HCT116 (cell line): ENCODE data around the gene OGDHL. TPM values are rescaled to one million over a fixed set of nuclear protein-coding genes. Genes with fewer than 3 reads are reported as not detected.

ENCODE experiments used
- ATAC-seq: fragments of 200-7000 bp; cut with Tn5 transposase; 2 replicates; pipeline ENCODE4 v1.9.1; 2020; ENCODE audit warnings: mild to moderate bottlenecking, moderate library complexity
- BruUV-seq: library from RNA; stranded (reverse); fragments of 400-500 nt; replicated peaks from 2 replicates; lab custom pipeline; 2021; lab: Mats Ljungman, UMichigan
- CTCF ChIA-PET: fragments of 300-600 bp; sonication (Branson Sonifier 250); formaldehyde crosslinking; loops from one replicate; lab custom pipeline; 2021; ENCODE audit warnings: antibody characterized with exemption; lab: Charles Lee
- POLR2A ChIA-PET: fragments of 300-600, 350-600 bp; sonication (Branson Sonifier 250); formaldehyde crosslinking; loops from one replicate; lab custom pipeline; 2021; ENCODE audit warnings: antibody characterized with exemption; lab: Charles Lee
- RAD21 ChIA-PET, 2 experiments: fragments of 300-600 bp; sonication (Branson Sonifier 250); formaldehyde crosslinking; loops; one replicate each; lab custom pipeline; 2023; ENCODE audit warnings: low total read pairs in 2 of 2; ENCODE audit not compliant: uncharacterized antibody in 2 of 2, unreplicated experiment in 2 of 2, low non-redundant PET in 1 of 2; lab: Charles Lee
- DNase-seq: peaks from one replicate; pipeline ENCODE4 v3.0.0-alpha.2; 2010; ENCODE audit warnings: low read depth, low spot score
- H2AFZ ChIP-seq: fragments of 200-600 bp; shearing (Covaris generic), sonication (generic); 2 replicates; pipeline ENCODE4 v1.6.1; 2017; ENCODE audit warnings: low read depth, mixed run types, mixed read lengths, antibody characterized with exemption, low read length; ENCODE audit not compliant: poor library complexity, severe bottlenecking
- H3K27ac ChIP-seq: 2 replicates; pipeline ENCODE4 v1.5.1; 2012; ENCODE audit warnings: low read depth, low read length
- H3K27me3 ChIP-seq: fragments of 200-600 bp; sonication (generic); 2 replicates; pipeline ENCODE4 v1.6.1; 2016; ENCODE audit warnings: mixed run types, low read length, mixed read lengths; ENCODE audit not compliant: insufficient read depth
- H3K36me3 ChIP-seq, 2 experiments: fragments of 200-500 bp in 1 of 2; fragments of 200-600 bp in 1 of 2; sonication (Bioruptor generic) in 1 of 2; sonication (generic) in 1 of 2; 2 replicates each; pipeline versions ENCODE4 v1.5.1 to v1.6.1; 2014 to 2016; ENCODE audit warnings: low read length in 2 of 2, inconsistent platforms in 1 of 2, mixed read lengths in 1 of 2, mixed run types in 1 of 2; ENCODE audit not compliant: insufficient read depth in 2 of 2, control insufficient read depth in 1 of 2
- H3K4me1 ChIP-seq, 2 experiments: fragments of 200-600 bp in 1 of 2; sonication (generic) in 1 of 2; 2 replicates each; pipeline versions ENCODE4 v1.5.1 to v1.6.1; 2012 to 2017; ENCODE audit warnings: low read length in 2 of 2, inconsistent platforms in 1 of 2, mild to moderate bottlenecking in 1 of 2, mixed read lengths in 1 of 2, mixed run types in 1 of 2, moderate library complexity in 1 of 2; ENCODE audit not compliant: insufficient read depth in 2 of 2, control insufficient read depth in 1 of 2
- H3K4me2 ChIP-seq: fragments of 200-600 bp; sonication (generic); 2 replicates; pipeline ENCODE4 v1.6.1; 2017; ENCODE audit warnings: mixed run types, low read length, mixed read lengths
- H3K4me3 ChIP-seq, 2 experiments: fragments of 200-600 bp in 1 of 2; sonication (generic) in 1 of 2; replicated peaks in 1 of 2; 2 replicates each; pipeline ENCODE4 v1.5.1; 2011 to 2016; ENCODE audit warnings: low read length in 2 of 2, control low read depth in 1 of 2, low read depth in 1 of 2, mild to moderate bottlenecking in 1 of 2, mixed read lengths in 1 of 2, mixed run types in 1 of 2
- H3K79me2 ChIP-seq: fragments of 200-600 bp; sonication (generic); 2 replicates; pipeline ENCODE4 v1.6.1; 2017; ENCODE audit warnings: mild to moderate bottlenecking, mixed run types, low read length, moderate library complexity, mixed read lengths; ENCODE audit not compliant: insufficient read depth
- H3K9ac ChIP-seq: fragments of 200-600 bp; sonication (generic); 2 replicates; pipeline ENCODE4 v1.6.1; 2016; ENCODE audit warnings: low read length, mixed read lengths
- H3K9me2 ChIP-seq: fragments of 200-600 bp; sonication (generic), shearing (Covaris generic); 2 replicates; pipeline ENCODE4 v1.6.1; 2017; ENCODE audit warnings: mixed run types, mild to moderate bottlenecking, moderate library complexity; ENCODE audit not compliant: insufficient read depth
- H3K9me3 ChIP-seq, 2 experiments: fragments of 200-500 bp in 1 of 2; fragments of 200-600 bp in 1 of 2; sonication (Bioruptor generic) in 1 of 2; sonication (generic) in 1 of 2; 2 replicates each; pipeline ENCODE4 v1.6.1; 2014 to 2017; ENCODE audit warnings: low read length in 2 of 2, mixed read lengths in 2 of 2, inconsistent platforms in 1 of 2, low read depth in 1 of 2, mild to moderate bottlenecking in 1 of 2, mixed run types in 1 of 2, moderate library complexity in 1 of 2; ENCODE audit not compliant: control insufficient read depth in 1 of 2, insufficient read depth in 1 of 2
- H4K20me1 ChIP-seq: fragments of 200-600 bp; sonication (generic), shearing (Covaris generic); 2 replicates; pipeline ENCODE4 v1.6.1; 2017; ENCODE audit warnings: mixed run types, mild to moderate bottlenecking, moderate library complexity; ENCODE audit not compliant: insufficient read depth
- CEBPB ChIP-seq: IDR thresholded peaks from 2 replicates; pipeline ENCODE4 v1.6.1; 2012; ENCODE audit warnings: low read depth
- EGR1 ChIP-seq: IDR thresholded peaks from 2 replicates; pipeline ENCODE4 v1.6.1; 2012; ENCODE audit warnings: low read depth
- EZH2phosphoT487 ChIP-seq: fragments of 200-600 bp; IDR thresholded peaks from 2 replicates; pipeline ENCODE4 v1.6.1; 2018; ENCODE audit warnings: antibody characterized with exemption, borderline replicate concordance
- RAD21 ChIP-seq: IDR thresholded peaks from 2 replicates; pipeline ENCODE4 v1.6.1; 2012; ENCODE audit warnings: low read depth, mild to moderate bottlenecking
- SIN3A ChIP-seq: IDR thresholded peaks from 2 replicates; pipeline ENCODE4 v1.6.1; 2012; ENCODE audit warnings: low read depth
- SP1 ChIP-seq: IDR thresholded peaks from 2 replicates; pipeline ENCODE4 v1.6.1; 2012; ENCODE audit warnings: low read depth
- SRF ChIP-seq: IDR thresholded peaks from 2 replicates; pipeline ENCODE4 v1.6.1; 2012; ENCODE audit warnings: low read depth
- TCF7L2 ChIP-seq: IDR thresholded peaks from 2 replicates; pipeline ENCODE4 v1.7.0; 2011; ENCODE audit warnings: borderline replicate concordance, inconsistent platforms; ENCODE audit not compliant: insufficient read depth, insufficient read length; ENCODE audit errors: extremely low read depth
- YY1 ChIP-seq: IDR thresholded peaks from 2 replicates; pipeline ENCODE4 v1.6.1; 2011; ENCODE audit warnings: low read length, low read depth, moderate library complexity, mild to moderate bottlenecking; ENCODE audit not compliant: insufficient replicate concordance; ENCODE audit errors: extremely low read depth
- ZFX ChIP-seq: fragments of 450-650 bp; IDR thresholded peaks from 2 replicates; pipeline ENCODE4 v1.6.1; 2017
- ZNF274 ChIP-seq: fragments of 200-500 bp; sonication (Bioruptor generic); IDR thresholded peaks from 2 replicates; pipeline ENCODE4 v1.6.1; 2014; ENCODE audit warnings: mild to moderate bottlenecking, low read depth, low read length, inconsistent platforms
- intact Hi-C: fragments of 100-400 bp; cut with micrococcal nuclease; formaldehyde crosslinking; loops from 2 replicates; pipeline ENCODE4 v1.10.0; 2022
- total RNA-seq: library from RNA; stranded (reverse); gene quantifications from one replicate; pipeline ENCODE4 v1.2.1, GENCODE V29; 2021; ENCODE audit not compliant: unreplicated experiment
- TF ChIP-seq, protein P1 (sequence below): IDR thresholded peaks from 2 replicates; pipeline ENCODE4 v1.6.1; 2012
- TF ChIP-seq, protein P2 (sequence below): IDR thresholded peaks from 2 replicates; pipeline ENCODE4 v1.6.1; 2012; ENCODE audit warnings: low read depth
- TF ChIP-seq, protein P3 (sequence below), 3 experiments: fragments of 200-600 bp in 1 of 3; sonication (generic) in 1 of 3; IDR thresholded peaks in 2 of 3; conservative IDR thresholded peaks in 1 of 3; 2 replicates each; pipeline ENCODE4 v1.5.1; 2012 to 2017; ENCODE audit warnings: low read depth in 2 of 3, low read length in 2 of 3, antibody characterized with exemption in 1 of 3, borderline replicate concordance in 1 of 3, control low read depth in 1 of 3, mild to moderate bottlenecking in 1 of 3, mixed read lengths in 1 of 3, mixed run types in 1 of 3, moderate library complexity in 1 of 3; ENCODE audit not compliant: insufficient read depth in 1 of 3

The OGDHL gene
- total RNA-seq, 1 experiment from 2014 or later, result 16.3 TPM

DNA sequence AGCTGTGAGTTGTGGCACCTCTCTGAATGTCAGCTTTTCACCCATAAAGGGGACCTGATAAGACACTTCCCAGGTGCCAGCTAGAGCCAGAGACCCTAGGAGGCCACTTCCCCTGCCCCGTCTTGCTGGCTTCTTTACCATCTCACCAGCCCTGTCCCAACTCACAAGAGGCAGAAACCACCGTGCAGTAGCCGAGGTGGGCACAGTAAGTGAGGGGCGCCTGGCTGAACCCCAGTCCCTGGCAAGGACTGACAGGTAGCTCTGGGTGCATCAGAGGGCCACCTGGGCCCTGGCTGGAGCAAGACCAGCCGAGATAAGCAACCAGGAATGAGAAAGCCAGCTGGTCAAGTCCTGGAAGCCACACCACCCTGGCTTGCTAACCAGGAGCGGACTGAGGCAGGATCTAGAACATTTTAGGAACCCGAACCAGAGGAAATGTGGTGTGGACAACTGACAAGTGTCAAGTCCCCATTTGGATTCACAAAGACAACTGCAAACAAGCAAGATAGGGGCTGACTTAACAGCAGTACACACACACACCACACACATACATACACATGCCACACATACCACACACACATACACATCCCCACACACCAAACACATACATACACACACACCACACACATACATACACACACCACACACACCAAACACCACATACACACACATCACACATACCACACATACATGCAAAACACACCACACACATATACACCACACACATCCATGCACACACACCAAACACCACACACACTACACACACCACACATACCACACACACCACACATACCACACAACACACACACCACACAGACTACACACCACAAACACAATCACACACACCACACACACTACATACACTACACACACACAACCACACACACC lies 20.8 kb downstream of the OGDHL start:
- peaks cover 0 to 5% of the 10 kb centered on the region in 2 experiments; a peak in 2 of 4 replicates for H3K36me3 ChIP-seq
- H3K4me2 ChIP-seq, result no peak overlapping the region
- no peak overlapping the region for H2AFZ ChIP-seq
- BruUV-seq, result no TSS peak
- H3K9me2 ChIP-seq, result no peaks in the 10 kb centered on the region
- ATAC-seq (no peak), DNase-seq (no peak)
- no peaks in the 10 kb centered on the region for H3K27me3 ChIP-seq
- no peaks in the 10 kb centered on the region for H4K20me1 ChIP-seq
- no peak overlapping the region for H3K4me3 ChIP-seq
- ChIA-PET CTCF (no interaction called here), POLR2A (no interaction called here), RAD21 (no interaction called here)
- H3K9me3 ChIP-seq, result no peaks in the 10 kb centered on the region
- H3K4me1 ChIP-seq, result no peaks in the 10 kb centered on the region
- no peaks in the 10 kb centered on the region for H3K79me2 ChIP-seq
- no peak overlapping the region for H3K27ac ChIP-seq
- no peak overlapping the region for H3K9ac ChIP-seq
- intact Hi-C loops, result no loop called here
- TF ChIP-seq ZFX, result no peak
- no peak for TF ChIP-seq EGR1
- TF ChIP-seq SRF, result no peak
- no peak for TF ChIP-seq EZH2phosphoT487
- TF ChIP-seq TCF7L2, result no peak
- no peak for TF ChIP-seq RAD21
- no peak for TF ChIP-seq ZNF274
- TF ChIP-seq, protein P1, sequence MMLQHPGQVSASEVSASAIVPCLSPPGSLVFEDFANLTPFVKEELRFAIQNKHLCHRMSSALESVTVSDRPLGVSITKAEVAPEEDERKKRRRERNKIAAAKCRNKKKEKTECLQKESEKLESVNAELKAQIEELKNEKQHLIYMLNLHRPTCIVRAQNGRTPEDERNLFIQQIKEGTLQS, result no peak
- TF ChIP-seq, protein P2, sequence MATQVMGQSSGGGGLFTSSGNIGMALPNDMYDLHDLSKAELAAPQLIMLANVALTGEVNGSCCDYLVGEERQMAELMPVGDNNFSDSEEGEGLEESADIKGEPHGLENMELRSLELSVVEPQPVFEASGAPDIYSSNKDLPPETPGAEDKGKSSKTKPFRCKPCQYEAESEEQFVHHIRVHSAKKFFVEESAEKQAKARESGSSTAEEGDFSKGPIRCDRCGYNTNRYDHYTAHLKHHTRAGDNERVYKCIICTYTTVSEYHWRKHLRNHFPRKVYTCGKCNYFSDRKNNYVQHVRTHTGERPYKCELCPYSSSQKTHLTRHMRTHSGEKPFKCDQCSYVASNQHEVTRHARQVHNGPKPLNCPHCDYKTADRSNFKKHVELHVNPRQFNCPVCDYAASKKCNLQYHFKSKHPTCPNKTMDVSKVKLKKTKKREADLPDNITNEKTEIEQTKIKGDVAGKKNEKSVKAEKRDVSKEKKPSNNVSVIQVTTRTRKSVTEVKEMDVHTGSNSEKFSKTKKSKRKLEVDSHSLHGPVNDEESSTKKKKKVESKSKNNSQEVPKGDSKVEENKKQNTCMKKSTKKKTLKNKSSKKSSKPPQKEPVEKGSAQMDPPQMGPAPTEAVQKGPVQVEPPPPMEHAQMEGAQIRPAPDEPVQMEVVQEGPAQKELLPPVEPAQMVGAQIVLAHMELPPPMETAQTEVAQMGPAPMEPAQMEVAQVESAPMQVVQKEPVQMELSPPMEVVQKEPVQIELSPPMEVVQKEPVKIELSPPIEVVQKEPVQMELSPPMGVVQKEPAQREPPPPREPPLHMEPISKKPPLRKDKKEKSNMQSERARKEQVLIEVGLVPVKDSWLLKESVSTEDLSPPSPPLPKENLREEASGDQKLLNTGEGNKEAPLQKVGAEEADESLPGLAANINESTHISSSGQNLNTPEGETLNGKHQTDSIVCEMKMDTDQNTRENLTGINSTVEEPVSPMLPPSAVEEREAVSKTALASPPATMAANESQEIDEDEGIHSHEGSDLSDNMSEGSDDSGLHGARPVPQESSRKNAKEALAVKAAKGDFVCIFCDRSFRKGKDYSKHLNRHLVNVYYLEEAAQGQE, result no peak
- TF ChIP-seq SP1, result no peak
- TF ChIP-seq CEBPB, result no peak
- TF ChIP-seq YY1, result no peak
- TF ChIP-seq, protein P3, sequence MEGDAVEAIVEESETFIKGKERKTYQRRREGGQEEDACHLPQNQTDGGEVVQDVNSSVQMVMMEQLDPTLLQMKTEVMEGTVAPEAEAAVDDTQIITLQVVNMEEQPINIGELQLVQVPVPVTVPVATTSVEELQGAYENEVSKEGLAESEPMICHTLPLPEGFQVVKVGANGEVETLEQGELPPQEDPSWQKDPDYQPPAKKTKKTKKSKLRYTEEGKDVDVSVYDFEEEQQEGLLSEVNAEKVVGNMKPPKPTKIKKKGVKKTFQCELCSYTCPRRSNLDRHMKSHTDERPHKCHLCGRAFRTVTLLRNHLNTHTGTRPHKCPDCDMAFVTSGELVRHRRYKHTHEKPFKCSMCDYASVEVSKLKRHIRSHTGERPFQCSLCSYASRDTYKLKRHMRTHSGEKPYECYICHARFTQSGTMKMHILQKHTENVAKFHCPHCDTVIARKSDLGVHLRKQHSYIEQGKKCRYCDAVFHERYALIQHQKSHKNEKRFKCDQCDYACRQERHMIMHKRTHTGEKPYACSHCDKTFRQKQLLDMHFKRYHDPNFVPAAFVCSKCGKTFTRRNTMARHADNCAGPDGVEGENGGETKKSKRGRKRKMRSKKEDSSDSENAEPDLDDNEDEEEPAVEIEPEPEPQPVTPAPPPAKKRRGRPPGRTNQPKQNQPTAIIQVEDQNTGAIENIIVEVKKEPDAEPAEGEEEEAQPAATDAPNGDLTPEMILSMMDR (IDR thresholded peaks at IDR 0.05 in 2 of 3, conservative IDR thresholded peaks at IDR 0.05 in 1 of 3; ENCODE audit: borderline replicate concordance in 1 of 3, insufficient read depth in 1 of 3, low read depth in 2 of 3, low read length in 2 of 3), result no peak
- TF ChIP-seq SIN3A, result no peak
